Thoracic aorta (tissue), 2 donors: ENCODE measurements around the gene MPPED1. TPM values are rescaled to one million over a fixed set of nuclear protein-coding genes. Genes with fewer than 3 reads are reported as not detected.

Source experiments
- ATAC-seq: fragments of 150-250 bp; one replicate; pipeline ENCODE4 v1.8.0; 2017; ENCODE audit warnings: low read depth; ENCODE audit not compliant: insufficient number of reproducible peaks, low FRiP score
- DNase-seq: peaks from one replicate; pipeline ENCODE4 v3.0.0-alpha.2; 2020; ENCODE audit warnings: low spot score
- H3K27ac ChIP-seq, 2 donors: fragments of 200-600 bp; sonication (generic); 1 replicate in 1 of 2; 2 replicates in 1 of 2; pipeline ENCODE4 v1.5.1; 2016; ENCODE audit warnings: mild to moderate bottlenecking in 2 of 2, moderate library complexity in 2 of 2
- H3K27me3 ChIP-seq: fragments of 200-600 bp; sonication (generic); replicated peaks from 2 replicates; pipeline ENCODE4 v1.6.0; 2016; ENCODE audit warnings: mild to moderate bottlenecking; ENCODE audit not compliant: insufficient read depth
- H3K36me3 ChIP-seq: fragments of 200-600 bp; sonication (generic); one replicate; pipeline ENCODE4 v1.5.1; 2016
- H3K4me1 ChIP-seq, 2 donors: fragments of 200-600 bp; sonication (generic); 1 replicate in 1 of 2; 2 replicates in 1 of 2; pipeline versions ENCODE4 v1.5.1 to v1.6.0; 2016; ENCODE audit warnings: low read depth in 2 of 2, mild to moderate bottlenecking in 1 of 2; ENCODE audit not compliant: control insufficient read depth in 1 of 2
- H3K4me3 ChIP-seq: fragments of 200-600 bp; sonication (generic); 2 replicates; pipeline ENCODE4 v1.5.1; 2016; ENCODE audit warnings: mild to moderate bottlenecking
- H3K9me3 ChIP-seq: fragments of 200-600 bp; sonication (generic); 2 replicates; pipeline ENCODE4 v1.5.1; 2016
- CTCF ChIP-seq: fragments of 200-600 bp; sonication (generic); IDR thresholded peaks from one replicate; pipeline ENCODE4 v1.5.1; 2019; ENCODE audit warnings: antibody characterized with exemption
- total RNA-seq, 2 donors: library from RNA; depleted of rRNA; stranded (reverse); fragments of >200 nt; gene quantifications; one replicate each; pipeline versions ENCODE4 v1.1.0 to v1.2.3, GENCODE V29; 2016

MPPED1 gene
- total RNA-seq, 2 donors from 2014 or later: not detected

- Histone ChIP-seq H3K36me3 (no peaks in the 10 kb centered on the region), H3K27me3 (no peaks in the 10 kb centered on the region), H3K9me3 (no peaks in the 10 kb centered on the region), H3K27ac (no peak overlapping the region), H3K4me1 (no peaks in the 10 kb centered on the region), H3K4me3 (no peak overlapping the region)
- no peak for TF ChIP-seq CTCF
- ATAC-seq (no peak), DNase-seq (no peak)
These were observed 117.6 kb downstream of the MPPED1 start for GRCh38 chr22:43529461-43529860.

GRCh38 chr22:43529934-43530333 lies 118.1 kb downstream of the MPPED1 start:
- Histone ChIP-seq H3K36me3 (no peaks in the 10 kb centered on the region), H3K9me3 (no peaks in the 10 kb centered on the region), H3K4me3 (no peak overlapping the region), H3K4me1 (no peaks in the 10 kb centered on the region), H3K27ac (no peak overlapping the region), H3K27me3 (no peaks in the 10 kb centered on the region)
- ATAC-seq (no peak), DNase-seq (no peak)
- no peak for TF ChIP-seq CTCF

- no peaks in the 10 kb centered on the region for H3K27me3 ChIP-seq
- ATAC-seq (no peak), DNase-seq (no peak)
- no peak for TF ChIP-seq CTCF
- H3K4me3 ChIP-seq: no peak overlapping the region
- H3K9me3 ChIP-seq: no peaks in the 10 kb centered on the region
- H3K36me3 ChIP-seq: no peaks in the 10 kb centered on the region
- H3K27ac ChIP-seq: no peak overlapping the region
- H3K4me1 ChIP-seq: no peaks in the 10 kb centered on the region
These were observed 118.8 kb downstream of the MPPED1 start for GRCh38 chr22:43530349-43531201.

GRCh38 chr22:43531651-43532050 lies 119.8 kb downstream of the MPPED1 start:
- no peak for DNase-seq
- TF ChIP-seq CTCF: no peak
- no peak for ATAC-seq
- no peaks in the 10 kb centered on the region for H3K9me3 ChIP-seq
- no peaks in the 10 kb centered on the region for H3K27me3 ChIP-seq
- H3K27ac ChIP-seq: no peak overlapping the region
- H3K4me3 ChIP-seq: no peak overlapping the region
- H3K36me3 ChIP-seq: no peaks in the 10 kb centered on the region
- H3K4me1 ChIP-seq: no peaks in the 10 kb centered on the region

GRCh38 chr22:43532301-43533155 lies 120.7 kb downstream of the MPPED1 start:
- Histone ChIP-seq H3K27ac (no peak overlapping the region), H3K4me1 (no peaks in the 10 kb centered on the region), H3K9me3 (peaks cover 5% of the 10 kb centered on the region), H3K36me3 (no peaks in the 10 kb centered on the region), H3K4me3 (no peak overlapping the region), H3K27me3 (no peaks in the 10 kb centered on the region)
- no peak for TF ChIP-seq CTCF
- DNase-seq: no peak
- ATAC-seq: no peak
